Measurements from ENCODE around the gene CD164L2.

GRCh38 chr1:27427816-27428315 lies 44.7 kb upstream of the CD164L2 start:
- TF ChIP-seq CTCF (conservative IDR thresholded peaks at IDR 0.05; ENCODE audit: low read length): no peak
- no peak for TF ChIP-seq EZH2phosphoT487 (IDR thresholded peaks at IDR 0.05; ENCODE audit: borderline replicate concordance)

Measured in Loucy (cell line).